ENCODE data around the gene MAPK12.

DNA sequence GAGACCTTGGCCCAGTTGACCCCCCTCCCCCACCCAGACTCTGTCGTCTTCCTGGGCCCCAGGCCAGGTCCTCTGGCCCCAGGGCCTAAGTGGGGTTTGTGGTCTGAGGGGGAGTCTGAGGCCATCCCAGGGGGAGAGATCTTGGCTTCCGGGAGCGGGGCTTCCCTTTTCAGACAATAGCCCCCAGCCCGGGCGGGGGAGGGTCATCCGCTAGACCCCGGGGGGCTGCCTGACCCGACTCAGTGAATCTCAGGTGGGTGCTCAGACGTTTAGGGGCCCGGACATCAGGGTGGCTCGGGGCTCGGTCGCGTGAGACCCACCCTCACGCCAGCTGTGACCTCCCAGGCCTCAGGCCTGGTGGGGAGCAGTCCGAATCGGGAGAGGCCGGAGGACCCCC, 8.1 kb upstream of the MAPK12 start:
- TF ChIP-seq, protein P1, sequence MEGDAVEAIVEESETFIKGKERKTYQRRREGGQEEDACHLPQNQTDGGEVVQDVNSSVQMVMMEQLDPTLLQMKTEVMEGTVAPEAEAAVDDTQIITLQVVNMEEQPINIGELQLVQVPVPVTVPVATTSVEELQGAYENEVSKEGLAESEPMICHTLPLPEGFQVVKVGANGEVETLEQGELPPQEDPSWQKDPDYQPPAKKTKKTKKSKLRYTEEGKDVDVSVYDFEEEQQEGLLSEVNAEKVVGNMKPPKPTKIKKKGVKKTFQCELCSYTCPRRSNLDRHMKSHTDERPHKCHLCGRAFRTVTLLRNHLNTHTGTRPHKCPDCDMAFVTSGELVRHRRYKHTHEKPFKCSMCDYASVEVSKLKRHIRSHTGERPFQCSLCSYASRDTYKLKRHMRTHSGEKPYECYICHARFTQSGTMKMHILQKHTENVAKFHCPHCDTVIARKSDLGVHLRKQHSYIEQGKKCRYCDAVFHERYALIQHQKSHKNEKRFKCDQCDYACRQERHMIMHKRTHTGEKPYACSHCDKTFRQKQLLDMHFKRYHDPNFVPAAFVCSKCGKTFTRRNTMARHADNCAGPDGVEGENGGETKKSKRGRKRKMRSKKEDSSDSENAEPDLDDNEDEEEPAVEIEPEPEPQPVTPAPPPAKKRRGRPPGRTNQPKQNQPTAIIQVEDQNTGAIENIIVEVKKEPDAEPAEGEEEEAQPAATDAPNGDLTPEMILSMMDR (IDR thresholded peaks at IDR 0.05): no peak
- TF ChIP-seq POLR2A (IDR thresholded peaks at IDR 0.05): no peak
- no peak for TF ChIP-seq POLR2AphosphoS5 (IDR thresholded peaks at IDR 0.05)

Data from breast epithelium (tissue), 3 donors.